DND-41 (cell line): ENCODE data around the gene EPHB1.

ENCODE experiments used
- ATAC-seq: fragments of 200-7000 bp; cut with Tn5 transposase; 3 replicates; pipeline ENCODE4 v1.9.1; 2021; ENCODE audit warnings: low read depth; ENCODE audit not compliant: insufficient read depth
- DNase-seq: peaks from one replicate; pipeline ENCODE4 v3.0.0-alpha.2; 2020
- H2AFZ ChIP-seq: 2 replicates; pipeline ENCODE4 v1.6.0; 2012; ENCODE audit warnings: low read depth, low read length
- H3K27ac ChIP-seq: 2 replicates; pipeline ENCODE4 v1.5.1; 2012; ENCODE audit warnings: low read length, inconsistent platforms
- H3K27me3 ChIP-seq: fragments of 200-600 bp; sonication (generic); 2 replicates; pipeline ENCODE4 v1.6.0; 2012; ENCODE audit warnings: low read length, mild to moderate bottlenecking, inconsistent platforms; ENCODE audit not compliant: insufficient read depth, poor library complexity
- H3K36me3 ChIP-seq: 2 replicates; pipeline ENCODE4 v1.5.1; 2012; ENCODE audit warnings: low read length, inconsistent platforms; ENCODE audit not compliant: insufficient read depth
- H3K4me1 ChIP-seq: 2 replicates; pipeline ENCODE4 v1.5.1; 2012; ENCODE audit warnings: mild to moderate bottlenecking, low read length; ENCODE audit not compliant: insufficient read depth
- H3K4me2 ChIP-seq: 2 replicates; pipeline ENCODE4 v1.6.0; 2012; ENCODE audit warnings: mild to moderate bottlenecking, moderate library complexity, low read length, inconsistent platforms; ENCODE audit not compliant: insufficient read depth
- H3K4me3 ChIP-seq, 2 experiments: fragments of 200-600 bp in 1 of 2; shearing (Covaris generic) in 1 of 2; 2 replicates each; pipeline ENCODE4 v1.5.1; 2012 to 2016; ENCODE audit warnings: inconsistent platforms in 2 of 2, low read length in 2 of 2, mild to moderate bottlenecking in 2 of 2, low read depth in 1 of 2, moderate library complexity in 1 of 2
- H3K79me2 ChIP-seq: 2 replicates; pipeline ENCODE4 v1.6.0; 2012; ENCODE audit warnings: low read length, inconsistent platforms; ENCODE audit not compliant: insufficient read depth
- H3K9ac ChIP-seq: 2 replicates; pipeline ENCODE4 v1.6.0; 2012; ENCODE audit warnings: low read depth, mild to moderate bottlenecking, inconsistent platforms, low read length, moderate library complexity
- H3K9me3 ChIP-seq: 2 replicates; pipeline ENCODE4 v1.5.1; 2012; ENCODE audit warnings: low read length, moderate library complexity, mild to moderate bottlenecking, inconsistent platforms; ENCODE audit not compliant: insufficient read depth, severe bottlenecking
- H4K20me1 ChIP-seq: 2 replicates; pipeline ENCODE4 v1.6.0; 2012; ENCODE audit warnings: low read length; ENCODE audit not compliant: insufficient read depth
- EZH2 ChIP-seq: IDR thresholded peaks from 3 replicates; pipeline ENCODE4 v1.6.1; 2012; ENCODE audit warnings: borderline replicate concordance, low read depth, mild to moderate bottlenecking, moderate library complexity, low read length, inconsistent platforms; ENCODE audit not compliant: severe bottlenecking
- TF ChIP-seq, protein P1 (sequence below): IDR thresholded peaks from 2 replicates; pipeline ENCODE4 v1.5.1; 2012; ENCODE audit warnings: borderline replicate concordance, low read length, moderate library complexity, mild to moderate bottlenecking; ENCODE audit not compliant: poor library complexity, severe bottlenecking; ENCODE audit errors: extremely low read depth

Gene EPHB1

GRCh38 chr3:134916276-134916961, 121.4 kb downstream of the EPHB1 start:
- Histone ChIP-seq H3K9ac (no peak overlapping the region), H3K79me2 (no peaks in the 10 kb centered on the region), H2AFZ (no peak overlapping the region), H4K20me1 (no peaks in the 10 kb centered on the region), H3K36me3 (no peaks in the 10 kb centered on the region), H3K9me3 (no peaks in the 10 kb centered on the region), H3K4me1 (peaks cover 38% of the 10 kb centered on the region), H3K27me3 (no peaks in the 10 kb centered on the region), H3K27ac (no peak overlapping the region; the same call in 1 of the 2 replicates), H3K4me2 (no peak overlapping the region), H3K4me3 (no peak overlapping the region)
- no peak for DNase-seq
- no peak for ATAC-seq
- TF ChIP-seq, protein P1, sequence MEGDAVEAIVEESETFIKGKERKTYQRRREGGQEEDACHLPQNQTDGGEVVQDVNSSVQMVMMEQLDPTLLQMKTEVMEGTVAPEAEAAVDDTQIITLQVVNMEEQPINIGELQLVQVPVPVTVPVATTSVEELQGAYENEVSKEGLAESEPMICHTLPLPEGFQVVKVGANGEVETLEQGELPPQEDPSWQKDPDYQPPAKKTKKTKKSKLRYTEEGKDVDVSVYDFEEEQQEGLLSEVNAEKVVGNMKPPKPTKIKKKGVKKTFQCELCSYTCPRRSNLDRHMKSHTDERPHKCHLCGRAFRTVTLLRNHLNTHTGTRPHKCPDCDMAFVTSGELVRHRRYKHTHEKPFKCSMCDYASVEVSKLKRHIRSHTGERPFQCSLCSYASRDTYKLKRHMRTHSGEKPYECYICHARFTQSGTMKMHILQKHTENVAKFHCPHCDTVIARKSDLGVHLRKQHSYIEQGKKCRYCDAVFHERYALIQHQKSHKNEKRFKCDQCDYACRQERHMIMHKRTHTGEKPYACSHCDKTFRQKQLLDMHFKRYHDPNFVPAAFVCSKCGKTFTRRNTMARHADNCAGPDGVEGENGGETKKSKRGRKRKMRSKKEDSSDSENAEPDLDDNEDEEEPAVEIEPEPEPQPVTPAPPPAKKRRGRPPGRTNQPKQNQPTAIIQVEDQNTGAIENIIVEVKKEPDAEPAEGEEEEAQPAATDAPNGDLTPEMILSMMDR: no peak
- no peak for TF ChIP-seq EZH2

DNA sequence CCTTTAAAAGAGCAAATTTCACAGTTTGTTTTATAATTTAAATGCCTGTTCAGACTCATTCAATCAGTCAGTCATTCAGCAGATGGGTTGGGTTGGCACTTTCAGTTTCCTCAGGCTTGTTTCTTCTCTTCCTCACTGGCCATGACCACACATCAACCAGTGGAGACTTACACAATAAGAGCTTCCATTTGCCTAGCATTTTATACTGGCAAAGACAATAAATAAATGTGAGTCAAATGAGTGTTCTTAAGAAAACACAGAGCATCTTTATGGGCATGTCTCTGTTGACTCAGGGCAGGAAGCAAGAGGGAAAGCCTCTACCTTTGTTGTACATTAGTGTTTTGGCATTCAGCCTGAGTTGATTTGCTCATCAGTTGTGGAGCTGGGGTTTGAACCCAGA, 122.6 kb downstream of the EPHB1 start:
- no peaks in the 10 kb centered on the region for H3K9me3 ChIP-seq
- no peak overlapping the region for H3K4me2 ChIP-seq
- no peaks in the 10 kb centered on the region for H3K36me3 ChIP-seq
- no peaks in the 10 kb centered on the region for H3K79me2 ChIP-seq
- H3K9ac ChIP-seq: no peak overlapping the region
- no peaks in the 10 kb centered on the region for H3K27me3 ChIP-seq
- H3K27ac ChIP-seq: peak overlapping the region; percentile 73; the same call in 1 of the 2 replicates
- DNase-seq: no peak
- no peak overlapping the region for H2AFZ ChIP-seq
- peaks cover 38% of the 10 kb centered on the region for H3K4me1 ChIP-seq
- ATAC-seq: no peak
- H4K20me1 ChIP-seq: no peaks in the 10 kb centered on the region
- no peak overlapping the region for H3K4me3 ChIP-seq
- TF ChIP-seq, protein P1: no peak
- TF ChIP-seq EZH2: no peak

DNA sequence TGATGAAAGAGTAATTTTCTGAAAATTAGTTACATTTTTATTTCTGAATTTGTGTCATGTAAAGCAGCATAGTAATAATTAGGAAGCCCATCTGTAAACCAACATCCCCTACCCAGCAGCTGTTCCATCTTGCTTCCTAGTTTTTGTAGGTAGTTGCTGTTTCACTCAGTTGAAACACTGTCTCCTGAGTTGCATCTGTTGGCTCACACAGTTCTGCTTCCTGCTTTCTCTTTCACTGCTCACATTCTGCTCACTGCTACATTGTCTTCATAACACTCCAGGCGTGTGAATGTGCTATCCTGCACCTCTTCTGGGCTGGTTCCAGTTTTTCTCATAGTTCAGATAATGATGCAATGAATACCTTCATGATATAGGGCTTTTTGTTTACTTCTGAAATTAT, 123.4 kb downstream of the EPHB1 start:
- 0 out of 2 replicates have a peak overlapping the region, but pooled peaks have one; percentile 21 for H3K9ac ChIP-seq
- H3K9me3 ChIP-seq: no peaks in the 10 kb centered on the region
- peak overlapping the region; percentile 73 for H3K27ac ChIP-seq
- ATAC-seq (peak; percentile 89), DNase-seq (peak; percentile 50)
- H3K36me3 ChIP-seq: no peaks in the 10 kb centered on the region
- no peaks in the 10 kb centered on the region for H3K27me3 ChIP-seq
- H2AFZ ChIP-seq: peak overlapping the region; percentile 62
- TF ChIP-seq EZH2: no peak
- TF ChIP-seq, protein P1: no peak
- H4K20me1 ChIP-seq: no peaks in the 10 kb centered on the region
- H3K4me3 ChIP-seq: no peak overlapping the region
- H3K79me2 ChIP-seq: no peaks in the 10 kb centered on the region
- peaks cover 38% of the 10 kb centered on the region for H3K4me1 ChIP-seq
- H3K4me2 ChIP-seq: peak overlapping the region; percentile 36; the same call in 1 of the 2 replicates
